GM19467 (cell line): ENCODE data around the gene KIAA1217.

ENCODE experiments used
- ATAC-seq: cut with Tn5 transposase; IDR thresholded peaks from one replicate; pipeline ENCODE4 v1.9.1; 2021; ENCODE audit warnings: mild to moderate bottlenecking, moderate library complexity; ENCODE audit not compliant: unreplicated experiment

Gene KIAA1217

GRCh38 chr10:24288581-24288980, 79.6 kb downstream of the KIAA1217 start:
- ATAC-seq = no peak

DNA sequence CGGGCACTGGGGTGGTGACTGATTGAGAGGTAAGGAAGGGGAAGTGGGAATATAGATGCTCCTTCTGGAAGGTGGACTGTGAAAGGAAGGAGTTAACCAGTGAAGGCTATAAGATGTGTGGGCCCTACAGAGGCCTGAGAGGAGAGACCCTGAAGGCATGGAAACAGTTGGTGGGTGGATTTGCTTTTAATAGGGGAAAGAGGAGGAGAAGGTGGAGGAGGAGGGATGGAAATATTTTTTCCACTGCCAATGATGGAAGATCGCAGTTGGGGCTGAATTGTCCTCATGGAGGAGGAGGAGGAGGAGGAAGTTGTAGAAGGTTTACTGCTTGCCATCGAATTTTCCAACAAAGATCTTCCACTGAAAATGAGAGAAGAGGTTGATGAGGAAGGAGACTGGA, 80.3 kb downstream of the KIAA1217 start:
- no peak for ATAC-seq

DNA sequence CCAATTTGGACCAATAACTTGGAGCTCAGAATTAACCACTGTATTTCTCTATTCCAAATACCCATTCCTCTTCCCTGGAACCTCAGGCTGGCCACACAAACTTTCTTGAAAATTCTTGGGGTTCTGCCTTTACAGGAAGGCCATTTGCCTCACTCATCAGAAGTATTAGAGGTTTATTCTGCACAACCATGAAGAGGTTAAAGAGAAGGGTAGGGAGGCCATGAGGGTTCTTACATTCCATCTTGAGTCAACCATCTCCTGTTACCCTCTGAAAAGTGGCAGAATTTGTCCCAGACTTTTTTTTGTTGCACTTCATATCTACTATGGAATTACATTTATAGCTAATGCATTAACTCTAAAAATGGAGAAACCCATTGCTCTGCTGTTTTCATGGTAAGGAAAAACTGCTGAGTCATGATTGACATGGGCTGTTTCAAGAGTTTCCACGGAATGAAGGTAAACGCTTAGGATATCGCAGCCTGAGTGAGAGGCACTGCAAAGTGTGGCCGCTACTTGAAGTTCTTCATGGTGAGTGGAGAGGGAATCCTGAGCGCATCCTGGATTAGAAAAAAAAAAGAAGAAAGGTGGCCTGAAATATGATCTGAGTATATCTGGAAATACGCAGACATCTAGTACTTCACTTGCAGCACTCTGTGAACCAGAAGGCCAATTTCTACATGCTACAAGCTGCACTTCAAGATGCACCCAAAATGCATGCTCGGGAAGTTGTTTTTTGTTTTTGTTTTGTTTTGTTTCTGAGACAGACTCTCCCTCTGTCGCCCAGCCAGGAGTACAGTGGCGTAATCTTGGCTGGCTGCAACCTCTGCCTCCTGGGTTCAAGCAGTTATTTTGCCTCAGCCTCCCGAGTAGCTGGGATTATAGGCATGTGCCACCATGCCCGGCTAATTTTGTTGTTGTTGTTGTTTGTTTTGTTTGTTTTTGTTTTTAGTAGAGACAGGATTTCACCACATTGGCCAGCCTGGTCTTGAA, 83.7 kb downstream of the KIAA1217 start:
- ATAC-seq = no peak

GRCh38 chr10:24299578-24300260, 90.8 kb downstream of the KIAA1217 start:
- ATAC-seq = no peak

DNA sequence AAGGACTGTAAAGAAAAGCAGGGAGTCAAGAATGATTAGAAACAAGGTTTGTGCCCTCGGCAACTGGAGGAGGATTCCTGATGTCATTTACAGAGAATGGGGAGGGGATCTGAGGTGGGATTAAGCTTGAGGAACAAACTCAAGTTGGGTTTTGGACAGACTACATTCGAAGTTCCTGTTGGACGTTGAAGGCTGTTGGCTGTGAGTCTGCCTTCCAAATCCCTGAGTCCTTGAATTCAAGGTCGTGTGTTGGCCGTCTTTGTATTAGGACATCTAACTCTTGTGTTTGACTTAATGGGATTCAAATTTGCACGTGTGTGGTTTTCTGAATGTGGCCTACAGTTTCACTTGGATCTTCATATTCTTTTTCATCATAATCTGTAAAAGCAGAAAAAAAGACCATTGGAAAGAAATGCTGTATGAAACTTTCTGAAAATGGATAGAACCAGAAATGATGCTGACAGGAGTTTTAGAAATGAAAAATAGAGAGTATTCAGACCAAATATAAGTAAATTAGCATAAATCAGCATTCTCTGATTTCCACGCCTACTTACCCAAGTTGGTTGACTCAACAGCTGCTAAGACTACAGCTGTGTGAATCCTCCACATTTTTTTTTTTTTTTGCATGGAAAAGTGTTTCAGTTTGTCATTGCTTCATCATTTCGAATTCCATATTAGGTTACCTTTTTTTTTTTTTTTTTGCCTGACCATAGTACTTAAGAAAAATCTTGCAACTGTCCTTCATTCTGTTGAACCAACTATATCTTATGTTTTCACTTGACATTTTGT, 94.8 kb downstream of the KIAA1217 start:
- ATAC-seq = no peak

DNA sequence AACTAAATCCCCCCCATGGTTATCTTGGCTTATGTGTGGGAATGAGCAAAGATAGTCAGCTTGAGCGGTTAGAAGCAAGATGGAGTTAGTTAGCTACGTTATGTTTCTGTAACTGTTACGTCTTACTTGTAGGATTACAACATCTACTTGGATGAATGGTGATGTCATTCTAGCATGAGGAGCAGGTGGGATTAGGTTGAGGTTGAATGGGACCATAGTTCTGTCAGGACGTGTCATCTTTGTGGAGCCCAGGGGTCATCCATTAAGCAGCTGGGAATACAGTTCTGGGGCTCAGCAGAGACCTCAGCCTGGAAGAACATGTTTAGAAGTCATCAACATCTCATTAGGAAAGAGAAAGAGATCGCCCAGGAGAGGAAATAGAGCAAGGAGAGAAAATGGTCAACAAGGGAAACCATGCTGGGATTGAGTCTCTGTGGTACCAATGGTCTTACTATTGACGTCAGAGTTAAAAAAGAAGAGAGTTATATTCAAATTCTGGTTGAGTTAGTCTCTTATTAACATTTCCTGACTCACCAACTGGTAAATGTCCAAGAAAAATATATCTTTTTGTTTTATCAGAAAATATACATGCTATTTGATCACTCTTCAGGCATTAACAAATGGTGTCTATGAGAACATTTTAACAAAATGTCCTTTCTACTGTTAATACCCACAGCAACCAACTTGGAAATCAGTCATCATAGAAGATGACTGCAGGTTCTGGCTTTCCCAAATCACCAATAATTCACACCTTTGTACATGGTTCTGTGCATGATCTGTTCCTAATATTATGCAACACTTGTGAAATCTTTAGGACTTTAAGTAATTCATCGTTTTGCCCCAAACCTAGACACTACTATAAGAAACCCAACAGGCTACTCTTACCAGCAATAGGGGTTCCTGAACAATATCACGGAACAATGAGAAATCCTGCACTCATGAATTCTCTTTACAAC, 96.9 kb downstream of the KIAA1217 start:
- no peak for ATAC-seq

GRCh38 chr10:24306507-24306875, 97.6 kb downstream of the KIAA1217 start:
- no peak for ATAC-seq

GRCh38 chr10:24307116-24307515, 98.2 kb downstream of the KIAA1217 start:
- ATAC-seq = no peak

DNA sequence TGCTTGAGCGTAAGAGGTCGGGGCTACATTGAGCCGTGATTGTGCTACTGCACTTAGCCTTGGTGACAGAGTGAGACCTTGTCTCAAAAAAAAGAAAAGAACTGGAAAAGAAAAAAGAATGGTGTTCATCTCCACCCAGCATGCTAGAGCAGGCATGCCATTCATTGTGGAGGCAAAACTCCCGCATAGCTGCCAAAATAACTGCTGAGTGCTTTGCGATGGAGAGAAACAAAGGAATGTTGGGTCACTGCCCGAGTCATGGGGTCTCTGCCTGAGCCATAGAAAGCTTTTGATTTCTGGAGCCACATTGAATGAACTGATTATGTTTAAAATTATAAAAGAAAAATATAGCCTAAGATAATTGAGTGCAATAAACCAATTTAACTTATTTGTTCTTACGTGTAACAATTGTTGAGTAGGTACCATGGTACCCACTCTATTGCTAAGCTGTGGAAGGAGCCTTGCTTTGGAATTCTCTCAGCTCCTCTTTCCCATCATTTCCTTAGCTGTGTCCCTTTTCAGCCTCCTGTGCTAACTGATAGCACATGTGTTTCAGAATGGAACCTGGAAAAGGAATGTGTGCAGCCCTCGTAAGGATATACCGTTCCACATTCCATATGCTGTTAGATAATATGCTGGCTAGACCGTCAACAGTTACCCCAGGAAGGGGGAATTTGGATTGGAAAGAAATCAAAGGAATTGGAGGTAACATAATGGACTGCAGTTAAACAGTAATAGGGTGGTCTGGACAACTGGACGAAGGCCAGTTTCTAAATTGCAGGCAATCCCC, 99.0 kb downstream of the KIAA1217 start:
- no peak for ATAC-seq

- ATAC-seq = no peak
Observed at GRCh38 chr10:24310104-24310503, 101.2 kb downstream of the KIAA1217 start.

DNA sequence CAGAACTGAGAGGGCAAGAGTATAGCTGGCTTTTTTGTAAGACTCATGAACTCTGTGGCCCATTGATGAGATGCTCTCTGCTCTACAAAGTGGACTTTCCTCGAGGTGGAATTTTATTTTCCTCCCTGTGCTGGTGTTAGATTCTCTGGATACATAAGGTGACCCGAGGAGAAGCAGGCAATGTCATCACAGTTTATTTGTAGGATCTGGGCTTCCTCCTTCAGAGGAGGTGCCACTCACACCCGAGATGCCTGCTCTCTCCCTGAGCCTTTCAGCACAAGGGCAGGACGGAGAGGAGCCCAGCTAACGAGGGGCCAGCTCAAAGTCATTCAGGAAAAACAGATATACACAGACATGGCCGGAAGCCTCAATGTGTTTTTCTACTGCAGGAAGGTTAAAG, 103.0 kb downstream of the KIAA1217 start:
- no peak for ATAC-seq

DNA sequence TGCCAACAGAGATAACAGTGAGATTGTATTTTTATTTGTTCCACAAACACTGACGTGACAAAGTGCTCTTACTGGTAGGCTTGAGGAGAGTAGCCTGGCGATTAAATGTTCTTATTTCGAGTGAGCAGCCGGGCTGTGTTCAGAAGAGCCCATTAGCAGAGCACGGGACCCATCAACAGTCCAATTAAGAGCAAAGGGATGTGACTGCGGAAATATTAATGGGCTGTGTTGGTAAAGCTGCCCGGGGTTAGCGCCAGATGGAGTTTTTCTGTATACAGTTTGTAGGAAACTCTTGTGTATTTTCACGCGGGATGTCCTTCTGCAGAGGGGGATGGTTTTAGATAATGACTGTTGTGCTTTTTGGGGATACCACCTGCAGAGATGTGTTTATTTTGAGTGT, 104.3 kb downstream of the KIAA1217 start:
- no peak for ATAC-seq

- ATAC-seq = no peak
Observed at GRCh38 chr10:24315211-24315610, 106.3 kb downstream of the KIAA1217 start.

- ATAC-seq = no peak
Observed at GRCh38 chr10:24318517-24318916, 109.6 kb downstream of the KIAA1217 start.

- no peak for ATAC-seq
Observed at GRCh38 chr10:24320373-24320772, 111.4 kb downstream of the KIAA1217 start.

- no peak for ATAC-seq
Observed at GRCh38 chr10:24324651-24325050, 115.7 kb downstream of the KIAA1217 start.

- no peak for ATAC-seq
Observed at GRCh38 chr10:24331457-24331856, 122.5 kb downstream of the KIAA1217 start.

DNA sequence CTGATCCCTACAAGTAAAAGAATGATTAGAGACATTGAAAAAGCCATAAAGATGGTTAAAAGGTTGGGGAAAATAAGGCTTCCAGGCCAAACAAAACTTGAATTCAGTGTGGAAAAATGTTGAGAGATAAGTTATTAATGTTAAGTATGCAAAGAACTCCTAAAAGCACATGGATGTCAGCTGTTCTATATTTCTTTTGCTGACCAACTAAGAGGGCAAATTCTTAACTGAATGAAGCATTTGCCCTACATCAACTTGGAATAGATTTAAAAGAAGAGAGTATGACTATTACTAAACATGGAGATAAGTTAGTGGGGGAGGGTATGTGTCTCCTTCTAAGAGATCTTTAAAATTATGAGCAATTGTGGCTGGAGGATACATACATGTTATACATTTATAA, 124.8 kb downstream of the KIAA1217 start:
- ATAC-seq = no peak

DNA sequence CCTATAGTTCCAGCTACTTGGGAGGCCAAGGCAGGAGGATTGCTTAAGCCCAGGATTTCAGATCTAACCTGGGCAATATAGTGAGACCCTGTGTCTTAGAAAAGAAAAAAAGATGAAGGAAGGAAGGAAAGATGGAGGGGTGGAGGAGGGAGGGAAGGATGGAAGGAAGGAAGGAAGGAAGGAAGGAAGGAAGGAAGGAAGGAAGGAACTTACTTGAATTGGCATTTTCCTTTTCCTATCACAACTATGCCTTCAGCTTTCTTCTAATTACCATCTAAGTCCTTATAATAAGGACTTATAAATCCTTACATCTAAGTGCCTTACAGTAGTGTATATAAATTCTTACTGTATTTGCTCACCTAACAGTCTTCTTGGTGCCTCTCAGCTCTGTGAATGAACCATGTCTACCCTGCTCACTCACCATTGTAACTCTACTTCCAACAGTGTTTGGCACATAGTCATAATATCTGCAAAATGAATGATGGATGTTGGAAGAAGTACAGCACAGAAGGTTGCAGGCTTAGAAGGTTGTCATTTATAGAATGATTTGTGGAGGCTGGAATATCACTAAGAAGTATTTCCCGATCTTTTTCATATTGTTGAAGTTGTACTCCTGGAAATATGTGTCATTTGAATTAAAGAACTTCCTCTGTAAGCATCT, 125.5 kb downstream of the KIAA1217 start:
- ATAC-seq = no peak
